GM10847 (cell line): ENCODE data around the gene CROCC2.

ENCODE experiments used
- POLR2A ChIP-seq: IDR thresholded peaks from 2 replicates; pipeline ENCODE4 v1.6.1; 2011; ENCODE audit not compliant: insufficient read length; ENCODE audit errors: extremely low read depth

Gene CROCC2

DNA sequence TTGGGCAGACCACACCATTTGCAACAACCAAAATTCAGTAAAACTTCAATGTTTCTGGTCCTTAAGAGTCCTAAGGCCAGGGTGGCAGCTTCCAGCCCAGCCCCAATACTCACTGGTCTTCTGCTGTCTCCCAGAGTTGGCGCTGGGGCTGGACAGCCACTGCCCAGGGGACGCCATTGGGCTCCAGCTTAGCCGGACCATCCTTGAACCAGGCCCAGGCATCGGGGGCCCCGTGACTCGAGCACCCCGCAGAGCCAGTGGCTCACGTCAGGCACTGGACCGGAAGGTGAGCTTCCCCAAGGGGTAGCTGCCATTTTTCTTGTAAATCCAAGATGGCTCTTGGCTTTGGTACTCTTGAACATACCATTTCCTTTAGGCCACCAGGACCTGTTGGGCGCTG lies 114.1 kb downstream of the CROCC2 start:
- no peak for TF ChIP-seq POLR2A

- no peak for TF ChIP-seq POLR2A
These were observed 114.6 kb downstream of the CROCC2 start for GRCh38 chr2:241020629-241021190.

DNA sequence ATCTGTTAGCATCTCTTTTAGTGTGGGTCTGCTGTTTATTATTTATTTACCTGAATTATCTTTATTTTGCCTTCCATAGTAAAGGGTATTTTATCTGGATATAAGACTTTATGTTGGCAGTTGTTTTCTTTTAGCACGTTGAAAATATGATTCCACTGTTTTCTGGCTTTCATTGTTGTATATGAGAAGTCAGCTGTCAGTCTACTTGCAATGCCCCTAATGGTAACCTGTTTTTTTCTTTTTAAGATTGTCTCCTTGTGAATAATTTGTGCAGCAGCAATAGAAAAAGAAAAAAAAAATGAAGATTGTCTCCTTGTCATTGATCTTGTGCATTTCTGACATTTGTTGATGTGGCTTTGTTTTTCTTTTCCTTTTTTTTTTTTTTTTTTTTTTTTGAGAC lies 119.5 kb downstream of the CROCC2 start:
- no peak for TF ChIP-seq POLR2A

DNA sequence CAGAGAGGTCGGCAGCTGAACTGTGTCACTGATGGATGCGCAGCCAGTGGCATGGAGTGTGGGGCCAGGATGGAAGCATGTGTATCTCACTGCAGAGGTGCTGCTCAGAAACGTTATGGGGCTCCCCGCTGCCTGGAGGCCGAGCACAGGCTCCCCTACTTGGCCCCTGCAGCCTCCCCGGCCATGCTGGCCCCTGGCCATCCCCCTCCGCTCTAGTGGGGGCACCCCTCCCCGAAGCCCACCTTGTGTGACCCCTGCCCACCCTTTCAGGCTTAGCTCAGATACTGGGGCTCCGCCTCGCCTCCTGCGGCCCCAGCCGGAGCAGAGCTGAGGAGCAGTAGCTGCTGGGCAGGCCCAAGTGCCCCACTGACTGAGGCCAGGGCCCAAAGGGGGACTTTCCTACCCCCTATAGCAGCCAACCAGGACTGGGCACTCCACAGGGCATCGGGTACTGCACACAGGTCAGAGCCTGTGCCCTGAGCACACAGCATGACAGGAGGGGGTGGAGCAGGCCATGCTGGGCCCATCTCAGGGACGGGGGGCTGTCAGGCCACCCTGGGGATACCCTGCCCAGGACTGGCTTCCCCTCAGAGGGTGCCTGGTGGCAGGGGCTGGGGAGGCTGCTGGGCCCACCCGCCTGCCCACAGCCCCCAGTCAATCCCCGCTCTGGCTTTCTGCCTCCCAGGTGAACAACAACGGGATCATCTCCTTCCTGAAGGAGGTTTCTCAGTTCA lies 123.6 kb downstream of the CROCC2 start:
- no peak for TF ChIP-seq POLR2A

DNA sequence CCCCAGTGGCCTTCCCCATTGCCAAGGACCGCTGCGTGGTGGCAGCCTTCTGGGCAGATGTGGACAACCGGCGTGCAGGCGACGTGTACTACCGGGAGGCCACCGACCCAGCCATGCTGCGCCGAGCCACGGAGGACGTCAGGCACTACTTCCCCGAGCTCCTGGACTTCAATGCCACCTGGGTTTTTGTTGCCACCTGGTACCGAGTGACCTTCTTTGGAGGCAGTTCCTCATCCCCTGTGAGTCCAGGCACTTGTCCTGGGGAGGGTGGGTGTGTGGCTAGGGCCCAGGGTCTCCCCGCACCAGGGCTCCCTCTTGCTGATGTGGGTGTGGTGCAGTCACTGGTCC lies 124.2 kb downstream of the CROCC2 start:
- TF ChIP-seq POLR2A: no peak

GRCh38 chr2:241030883-241031282 lies 124.7 kb downstream of the CROCC2 start:
- no peak for TF ChIP-seq POLR2A

GRCh38 chr2:241031436-241032165 lies 125.5 kb downstream of the CROCC2 start:
- no peak for TF ChIP-seq POLR2A

GRCh38 chr2:241033336-241033987 lies 127.3 kb downstream of the CROCC2 start:
- no peak for TF ChIP-seq POLR2A

- TF ChIP-seq POLR2A: no peak
These were observed 127.9 kb downstream of the CROCC2 start for GRCh38 chr2:241033994-241034393.

DNA sequence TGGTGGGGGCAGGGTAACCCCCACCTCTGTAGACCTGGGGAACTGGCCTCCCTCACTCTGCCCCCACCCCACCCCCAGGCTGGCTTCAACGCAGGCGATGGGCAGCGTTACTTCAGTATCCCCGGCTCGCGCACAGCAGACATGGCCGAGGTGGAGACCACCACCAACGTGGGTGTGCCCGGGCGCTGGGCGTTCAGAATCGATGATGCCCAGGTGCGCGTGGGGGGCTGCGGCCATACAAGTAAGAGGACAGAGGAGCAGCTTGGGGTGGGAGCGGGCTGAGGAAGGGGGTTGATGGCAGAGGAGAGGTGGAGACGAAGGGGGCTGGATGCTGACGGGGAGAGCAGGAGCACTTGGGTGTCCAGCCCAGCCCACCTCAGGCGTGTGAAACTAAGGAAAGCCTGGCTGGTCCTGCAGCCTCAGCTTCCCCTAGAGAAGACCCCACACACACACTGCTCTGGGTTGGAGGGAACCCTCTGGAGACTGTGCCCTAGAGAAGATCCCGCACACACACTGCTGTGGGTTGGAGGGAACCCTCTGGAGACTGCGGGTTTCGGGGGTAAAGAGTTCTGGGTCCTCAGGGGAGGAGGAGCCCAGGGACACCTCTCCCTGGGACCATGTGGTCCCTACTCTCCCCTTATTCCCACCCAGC lies 128.5 kb downstream of the CROCC2 start:
- TF ChIP-seq POLR2A: no peak

GRCh38 chr2:241035142-241035817 lies 129.1 kb downstream of the CROCC2 start:
- no peak for TF ChIP-seq POLR2A

DNA sequence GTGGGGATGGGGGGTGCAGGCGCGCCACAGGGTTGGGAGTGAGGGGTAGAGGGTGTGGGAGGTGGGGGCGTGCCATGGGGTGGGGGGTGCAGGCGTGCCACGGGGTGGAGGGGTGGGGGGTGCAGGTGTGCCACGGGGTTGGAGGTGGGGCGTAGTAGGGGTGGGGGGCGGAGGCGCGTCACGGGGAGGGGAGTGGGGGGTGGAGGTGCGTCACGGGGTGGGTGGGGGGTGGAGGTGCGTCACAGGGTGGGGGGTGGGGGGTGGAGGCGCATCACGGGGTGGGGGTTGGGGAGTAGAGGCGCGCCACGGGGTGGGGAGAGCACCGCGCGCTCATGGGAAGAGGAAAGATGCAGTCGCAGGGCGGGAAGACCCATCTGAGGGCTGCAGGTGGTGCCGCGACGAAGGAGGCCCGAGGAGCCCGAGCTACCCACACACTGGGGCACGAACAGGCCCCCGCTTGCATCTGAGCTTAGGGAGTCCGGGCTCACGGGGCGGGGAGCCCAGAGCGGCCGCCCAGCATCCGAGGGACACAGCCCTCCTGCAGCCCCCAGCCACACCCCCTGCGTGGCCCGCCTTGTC lies 129.8 kb downstream of the CROCC2 start:
- no peak for TF ChIP-seq POLR2A

- TF ChIP-seq POLR2A: no peak
These were observed 130.3 kb downstream of the CROCC2 start for GRCh38 chr2:241036397-241036963.

GRCh38 chr2:241036964-241037421 lies 130.9 kb downstream of the CROCC2 start:
- no peak for TF ChIP-seq POLR2A
